HEK293 (cell line): Measurements from ENCODE around the gene BCKDHB.
"Not testable (repeated sequence)": the region's sequence is repeated elsewhere in the genome, so short reads cannot be mapped to it uniquely, and the experiment has no call there.

Experiments
- CTCF ChIA-PET: fragments of 350-600 bp; formaldehyde crosslinking; extraction: SDS; loops from one replicate; lab custom pipeline; 2021; ENCODE audit warnings: antibody characterized with exemption; lab: Yijun Ruan, JAX
- POLR2A ChIA-PET: fragments of 300-600 bp; formaldehyde crosslinking; extraction: SDS; loops from one replicate; lab custom pipeline; 2020; ENCODE audit warnings: antibody characterized with exemption, inconsistent platforms; lab: Yijun Ruan, JAX
- H3K27ac ChIP-seq: fragments of 200-500 bp; sonication (Bioruptor generic); 2 replicates; pipeline ENCODE4 v1.5.1; 2014; ENCODE audit warnings: low read depth, low read length, control low read depth, inconsistent platforms; ENCODE audit errors: extremely low read depth
- H3K36me3 ChIP-seq, 2 experiments: fragments of 200-500 bp in 1 of 2; sonication (Bioruptor generic) in 1 of 2; 1 replicate in 1 of 2; 2 replicates in 1 of 2; pipeline ENCODE4 v1.5.1; 2014 to 2017; ENCODE audit warnings: inconsistent platforms in 2 of 2, low read length in 2 of 2; ENCODE audit not compliant: control insufficient read depth in 2 of 2, insufficient read depth in 1 of 2
- H3K4me1 ChIP-seq: fragments of 200-500 bp; sonication (Bioruptor generic); 2 replicates; pipeline ENCODE4 v1.5.1; 2014; ENCODE audit warnings: mild to moderate bottlenecking, low read length, inconsistent platforms; ENCODE audit not compliant: control insufficient read depth, insufficient read depth
- H3K4me3 ChIP-seq: 2 replicates; pipeline ENCODE4 v1.5.1; 2011; ENCODE audit warnings: low read depth, mild to moderate bottlenecking, control low read depth, low read length, moderate library complexity
- H3K9me3 ChIP-seq: fragments of 200-500 bp; sonication (Bioruptor generic); 2 replicates; pipeline ENCODE4 v1.5.1; 2014; ENCODE audit warnings: low read depth, low read length, inconsistent platforms; ENCODE audit not compliant: control insufficient read depth, insufficient read depth
- EGR2 ChIP-seq: fragments of 450-650 bp; formaldehyde crosslinking; IDR thresholded peaks from 2 replicates; pipeline ENCODE4 v1.5.1; 2016; ENCODE audit warnings: low read depth, missing biosample characterization, missing genetic modification characterization
- HOXA7 ChIP-seq: sonication (generic); formaldehyde crosslinking; IDR thresholded peaks from 2 replicates; pipeline ENCODE4 v1.8.1; 2022; ENCODE audit warnings: missing genetic modification reagents, borderline replicate concordance
- IKZF3 ChIP-seq: fragments of 450-650 bp; IDR thresholded peaks from 2 replicates; pipeline ENCODE4 v1.5.0; 2018; ENCODE audit warnings: missing biosample characterization, mild to moderate bottlenecking, missing genetic modification characterization, moderate library complexity
- KLF16 ChIP-seq: fragments of 450-650 bp; formaldehyde crosslinking; IDR thresholded peaks from 2 replicates; pipeline ENCODE4 v1.5.1; 2017; ENCODE audit warnings: missing biosample characterization, missing genetic modification characterization
- SCRT2 ChIP-seq: fragments of 450-650 bp; formaldehyde crosslinking; IDR thresholded peaks from 2 replicates; pipeline ENCODE4 v1.5.1; 2016; ENCODE audit warnings: missing biosample characterization, missing genetic modification characterization
- ZBTB8A ChIP-seq: fragments of 450-650 bp; formaldehyde crosslinking; IDR thresholded peaks from 2 replicates; pipeline ENCODE4 v1.5.1; 2016; ENCODE audit warnings: missing biosample characterization, missing genetic modification characterization
- ZNF146 ChIP-seq: fragments of 450-650 bp; formaldehyde crosslinking; IDR thresholded peaks from 2 replicates; pipeline ENCODE4 v1.5.1; 2016; ENCODE audit warnings: missing biosample characterization, missing genetic modification characterization
- ZNF223 ChIP-seq: fragments of 450-650 bp; formaldehyde crosslinking; IDR thresholded peaks from 2 replicates; pipeline ENCODE4 v1.5.1; 2016; ENCODE audit warnings: missing biosample characterization, missing genetic modification characterization
- ZNF266 ChIP-seq: fragments of 450-650 bp; formaldehyde crosslinking; IDR thresholded peaks from 2 replicates; pipeline ENCODE4 v1.5.1; 2016; ENCODE audit warnings: missing biosample characterization, missing genetic modification characterization, low read depth
- ZNF350 ChIP-seq: fragments of 450-650 bp; formaldehyde crosslinking; IDR thresholded peaks from 2 replicates; pipeline ENCODE4 v1.5.0; 2017; ENCODE audit warnings: missing biosample characterization, mild to moderate bottlenecking, missing genetic modification characterization
- ZNF501 ChIP-seq: fragments of 450-650 bp; formaldehyde crosslinking; IDR thresholded peaks from 2 replicates; pipeline ENCODE4 v1.5.1; 2016; ENCODE audit warnings: missing biosample characterization, missing genetic modification characterization
- ZNF514 ChIP-seq: fragments of 450-650 bp; formaldehyde crosslinking; IDR thresholded peaks from 2 replicates; pipeline ENCODE4 v1.5.1; 2016; ENCODE audit warnings: missing biosample characterization, missing genetic modification characterization
- ZNF623 ChIP-seq: fragments of 450-650 bp; formaldehyde crosslinking; IDR thresholded peaks from 2 replicates; pipeline ENCODE4 v1.5.1; 2016; ENCODE audit warnings: missing biosample characterization, missing genetic modification characterization
- TF ChIP-seq, protein P1 (sequence below): fragments of 450-650 bp; formaldehyde crosslinking; IDR thresholded peaks from 2 replicates; pipeline ENCODE4 v1.5.1; 2017; ENCODE audit warnings: missing biosample characterization, mild to moderate bottlenecking, missing genetic modification characterization, moderate library complexity

Gene BCKDHB

DNA sequence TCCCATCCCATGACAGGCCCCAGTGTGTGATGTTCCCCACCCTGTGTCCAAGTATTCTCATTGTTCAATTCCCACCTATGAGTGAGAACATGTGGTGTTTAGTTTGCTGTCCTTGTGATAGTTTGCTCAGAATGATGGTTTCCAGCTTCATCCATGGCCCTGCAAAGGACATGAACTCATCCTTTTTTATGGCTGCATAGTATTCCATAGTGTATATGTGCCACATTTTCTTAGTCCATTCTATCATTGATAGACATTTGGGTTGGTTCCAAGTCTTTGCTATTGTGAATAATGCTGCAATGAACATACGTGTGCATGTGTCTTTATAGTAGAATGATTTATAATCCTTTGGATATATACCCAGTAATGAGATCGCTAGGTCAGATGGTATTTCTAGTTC lies 132.3 kb downstream of the BCKDHB start:
- H3K9me3 ChIP-seq, CTCF ChIA-PET, H3K27ac ChIP-seq, POLR2A ChIA-PET, H3K36me3 ChIP-seq, H3K4me3 ChIP-seq, H3K4me1 ChIP-seq: not testable (repeated sequence)
- TF ChIP-seq ZNF146 (tag by site-specific recombination), result peak; percentile 56; the same call in 1 of the 2 replicates

DNA sequence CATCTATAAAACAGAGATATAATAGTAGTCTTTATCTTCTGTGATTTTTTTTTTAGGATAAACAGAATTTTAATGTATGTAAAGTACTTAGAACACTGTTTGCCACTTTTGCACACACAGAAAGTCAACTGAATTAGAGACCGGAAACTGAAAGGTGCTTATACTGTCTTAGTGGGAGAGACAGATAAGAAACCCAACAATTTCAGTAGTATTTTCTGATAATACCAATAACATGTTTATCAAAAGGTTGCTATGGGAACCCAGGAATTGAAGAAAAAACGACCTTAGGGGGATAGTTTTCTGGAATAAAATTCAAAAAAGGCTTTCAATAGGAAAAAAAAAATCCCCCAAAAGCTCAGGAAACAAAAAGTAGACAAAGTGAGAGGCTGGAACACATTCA lies 138.6 kb downstream of the BCKDHB start:
- TF ChIP-seq, protein P1, sequence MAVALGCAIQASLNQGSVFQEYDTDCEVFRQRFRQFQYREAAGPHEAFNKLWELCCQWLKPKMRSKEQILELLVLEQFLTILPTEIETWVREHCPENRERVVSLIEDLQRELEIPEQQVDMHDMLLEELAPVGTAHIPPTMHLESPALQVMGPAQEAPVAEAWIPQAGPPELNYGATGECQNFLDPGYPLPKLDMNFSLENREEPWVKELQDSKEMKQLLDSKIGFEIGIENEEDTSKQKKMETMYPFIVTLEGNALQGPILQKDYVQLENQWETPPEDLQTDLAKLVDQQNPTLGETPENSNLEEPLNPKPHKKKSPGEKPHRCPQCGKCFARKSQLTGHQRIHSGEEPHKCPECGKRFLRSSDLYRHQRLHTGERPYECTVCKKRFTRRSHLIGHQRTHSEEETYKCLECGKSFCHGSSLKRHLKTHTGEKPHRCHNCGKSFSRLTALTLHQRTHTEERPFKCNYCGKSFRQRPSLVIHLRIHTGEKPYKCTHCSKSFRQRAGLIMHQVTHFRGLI (tag by site-specific recombination), result no peak
- TF ChIP-seq ZNF223 (tag by site-specific recombination) (no peak), SCRT2 (tag by site-specific recombination) (no peak)
- H3K9me3 ChIP-seq, result no peaks in the 10 kb centered on the region
- ChIA-PET POLR2A (interaction anchor here (0.7 kb wide), 1 partner anchor 148 kb away, joined by 3 read pairs; no protein-coding TSS in a partner anchor), CTCF (interaction anchor here (0.7 kb wide), 1 partner anchor 91 kb away, joined by 4 read pairs; no protein-coding TSS in a partner anchor)
- H3K4me3 ChIP-seq, result no peak overlapping the region
- H3K4me1 ChIP-seq, result no peaks in the 10 kb centered on the region
- no peaks in the 10 kb centered on the region for H3K36me3 ChIP-seq
- H3K27ac ChIP-seq, result no peak overlapping the region

DNA sequence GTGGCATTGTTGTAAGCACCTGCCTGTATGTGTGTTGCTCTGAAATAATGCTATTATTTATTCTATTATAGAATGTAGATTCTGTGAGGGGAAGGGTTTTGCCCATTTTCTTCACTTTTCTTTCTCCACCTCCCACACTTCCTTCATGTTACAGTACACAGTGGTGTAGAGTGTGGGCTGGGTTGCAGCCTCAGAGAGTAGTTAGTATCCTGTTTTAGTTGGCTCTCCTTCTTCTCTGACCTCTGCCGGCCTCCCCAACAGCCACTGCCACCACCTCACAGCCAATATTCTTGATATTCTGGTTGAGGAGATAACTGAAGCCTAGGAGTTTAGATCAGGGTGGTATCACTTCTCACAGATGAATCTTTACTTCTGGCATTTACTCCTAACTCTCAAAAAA lies 143.4 kb downstream of the BCKDHB start:
- no peaks in the 10 kb centered on the region for H3K4me1 ChIP-seq
- H3K36me3 ChIP-seq, result no peaks in the 10 kb centered on the region
- POLR2A ChIA-PET, result no interaction called here
- CTCF ChIA-PET, result interaction anchor here (0.6 to 1.0 kb wide), 2 partner anchors 19 to 117 kb away, joined by 3 read pairs; no protein-coding TSS in a partner anchor
- TF ChIP-seq EGR2 (tag by site-specific recombination) (0 out of 2 replicates have a peak, but pooled peaks have one; percentile 11), IKZF3 (tag by site-specific recombination) (no peak)
- no peaks in the 10 kb centered on the region for H3K9me3 ChIP-seq
- H3K27ac ChIP-seq, result no peak overlapping the region
- H3K4me3 ChIP-seq, result no peak overlapping the region

DNA sequence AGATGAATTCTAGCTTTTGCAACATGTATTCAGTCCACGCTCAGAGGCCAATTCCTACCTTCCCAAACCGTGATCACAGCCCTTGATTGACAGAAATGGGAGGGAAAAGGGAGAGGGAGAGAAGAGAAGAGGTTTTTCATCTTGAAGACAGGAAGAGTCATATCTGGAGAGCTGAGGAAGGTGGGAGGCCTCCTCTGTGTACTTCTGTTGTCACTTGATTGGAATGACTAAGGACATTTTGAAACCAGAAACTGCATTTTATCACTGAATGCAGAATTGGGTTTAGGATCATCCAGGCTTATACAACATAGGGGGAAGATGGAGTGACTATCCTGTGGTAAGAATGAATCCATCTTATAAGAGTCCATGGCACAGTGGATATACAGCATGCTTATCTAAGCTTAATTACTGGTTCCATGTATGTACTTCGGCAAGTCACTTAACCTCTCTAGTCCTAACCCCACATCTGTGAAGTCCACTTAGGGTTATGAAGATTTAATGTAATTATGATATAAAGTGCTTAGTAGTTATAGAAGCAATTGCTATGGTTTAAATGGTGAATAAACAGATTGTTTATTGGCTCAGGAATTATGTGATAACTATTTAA lies 144.0 kb downstream of the BCKDHB start:
- Histone ChIP-seq H3K36me3 (no peaks in the 10 kb centered on the region), H3K4me1 (no peaks in the 10 kb centered on the region), H3K27ac (no peak overlapping the region), H3K9me3 (no peaks in the 10 kb centered on the region), H3K4me3 (no peak overlapping the region)
- CTCF ChIA-PET, result interaction anchor here (0.6 to 1.0 kb wide), 2 partner anchors 19 to 118 kb away, joined by 3 read pairs; no protein-coding TSS in a partner anchor
- POLR2A ChIA-PET, result no interaction called here
- no peak for TF ChIP-seq HOXA7 (CRISPR knock-in tag)
- TF ChIP-seq ZNF266, result no peak
- no peak for TF ChIP-seq ZBTB8A (tag by site-specific recombination)
- TF ChIP-seq ZNF501 (tag by site-specific recombination), result no peak
- no peak for TF ChIP-seq KLF16
- no peak for TF ChIP-seq ZNF514 (tag by site-specific recombination)
- TF ChIP-seq ZNF350, result no peak
- TF ChIP-seq, protein P1 (tag by site-specific recombination), result no peak
- TF ChIP-seq ZNF623, result no peak
